Measurements from ENCODE around the gene TRAK1. TPM values are rescaled to one million over a fixed set of nuclear protein-coding genes. Genes with fewer than 3 reads are reported as not detected.

Gene TRAK1
- total and polyA plus RNA-seq, 2 of the 4 experiments (the other 2 are of a cell fraction) = 25.6 to 28.1 TPM

DNA sequence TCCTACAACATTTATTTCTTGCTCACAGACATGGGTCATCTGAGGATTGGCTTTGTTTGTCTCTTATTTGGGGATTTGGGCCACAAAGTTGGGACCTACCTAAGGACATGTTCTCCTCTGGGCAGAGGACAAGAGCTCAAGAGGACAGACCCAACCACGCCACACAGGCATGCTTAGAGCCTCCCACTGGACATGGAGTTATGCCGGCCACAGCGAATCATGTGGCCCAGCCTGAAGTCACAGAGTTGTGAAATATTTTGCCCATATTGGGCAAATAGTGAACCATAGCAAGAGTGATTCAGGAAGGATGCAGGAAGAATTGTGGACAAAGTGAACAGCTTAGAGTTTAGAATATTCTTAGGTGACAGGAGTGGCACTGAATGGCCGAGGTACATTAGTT, 9.9 kb downstream of the TRAK1 start (continued):
- TF ChIP-seq FOS (IDR thresholded peaks at IDR 0.05; ENCODE audit: low read depth, low read length) (no peak; the same call in 1 of the 2 replicates), CEBPB (IDR thresholded peaks at IDR 0.05; ENCODE audit: low read depth, low read length) (peak; percentile 100), POLR2A (IDR thresholded peaks at IDR 0.05; ENCODE audit: low read depth, low read length) (no peak), CHD1 (IDR thresholded peaks at IDR 0.05; ENCODE audit: low read depth, low read length) (no peak), BHLHE40 (IDR thresholded peaks at IDR 0.05; ENCODE audit: low read depth, low read length) (no peak), RFX5 (IDR thresholded peaks at IDR 0.05; ENCODE audit: low read depth, low read length) (no peak)

DNA sequence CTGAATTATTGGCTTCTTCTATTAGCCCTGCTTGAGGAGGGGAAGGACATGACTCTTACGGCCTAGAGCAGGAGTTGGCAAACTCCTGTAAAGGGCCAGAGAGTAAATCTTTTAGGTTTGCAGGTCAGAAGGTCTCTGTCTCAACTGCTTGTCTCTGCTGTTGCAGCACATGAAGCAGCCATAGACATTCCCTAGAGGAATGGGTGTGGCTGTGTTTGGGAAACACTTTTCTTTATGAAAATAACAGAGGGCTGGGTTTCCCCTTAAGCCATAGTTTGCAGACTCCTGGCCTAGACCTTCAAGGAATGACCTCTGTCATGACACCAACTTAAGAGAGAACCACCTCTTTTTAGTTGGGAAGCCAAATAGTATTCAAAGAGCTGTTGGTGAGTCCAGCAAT, 10.3 kb downstream of the TRAK1 start:
- dilution Hi-C loops (cut with HindIII; ENCODE audit: low sequenced_read_pairs, unreplicated experiment) (no loop called here), intact Hi-C loops (cut with micrococcal nuclease) (loop anchor here (2.0 to 5.0 kb wide), 2 partner anchors 91 to 1521 kb away; no protein-coding TSS in a partner anchor), in situ Hi-C loops (cut with MboI; ENCODE audit: low sequenced_read_pairs) (loop anchor here (5.0 to 25.0 kb wide), 2 partner anchors 209 to 336 kb away; no protein-coding TSS in a partner anchor)
- Histone ChIP-seq H3K4me2 (ENCODE audit: low read depth, low read length) (no peak overlapping the region), H3K27ac (ENCODE audit: insufficient read depth, low read length) (peak overlapping the region; percentile 55; the same call in 1 of the 2 replicates), H3K23ac (ENCODE audit: low read depth, low read length) (0 out of 2 replicates have a peak overlapping the region, but pooled peaks have one; percentile 62), H3K18ac (ENCODE audit: low read depth, low read length) (peak overlapping the region; percentile 53), H2AFZ (replicated peaks; ENCODE audit: low read length, poor library complexity) (no peak overlapping the region), H2AK9ac (replicated peaks; ENCODE audit: low read depth, low read length, poor library complexity) (peak overlapping the region; percentile 34), H3K4me1 (ENCODE audit: control insufficient read depth, insufficient read depth, low read length) (peaks cover 20% of the 10 kb centered on the region), H3K9me3 (ENCODE audit: control insufficient read depth, insufficient read depth, low read length) (no peaks in the 10 kb centered on the region), H3K4me3 (ENCODE audit: insufficient read depth, low read depth, low read length) (no peak overlapping the region), H4K20me1 (ENCODE audit: insufficient read depth, low read length) (no peaks in the 10 kb centered on the region), H4K5ac (ENCODE audit: low read depth, low read length) (peak overlapping the region; percentile 73), H4K91ac (ENCODE audit: insufficient read depth, low read depth, low read length) (peak overlapping the region; percentile 62; the same call in 1 of the 2 replicates), H3K27me3 (ENCODE audit: control insufficient read depth, insufficient read depth, low read length) (no peaks in the 10 kb centered on the region), H2AK5ac (ENCODE audit: low read depth, low read length) (peak overlapping the region; percentile 56), H2BK15ac (ENCODE audit: low read depth, low read length) (peak overlapping the region; percentile 33; the same call in 1 of the 3 replicates), H3K9ac (ENCODE audit: low read depth, low read length) (no peak overlapping the region), H3K56ac (ENCODE audit: extremely low read depth, insufficient read depth, low read length) (no peak overlapping the region), H2BK5ac (ENCODE audit: low read depth, low read length, poor library complexity, severe bottlenecking) (peak overlapping the region; percentile 29), H2BK20ac (ENCODE audit: low read depth, low read length) (peak overlapping the region; percentile 63), H4K8ac (ENCODE audit: low read depth in 2 of 2, low read length in 2 of 2) (peak overlapping the region; percentile 37 to 82; a peak in 3 of 4 replicates), H3K79me1 (ENCODE audit: low read depth in 1 of 2, low read length in 2 of 2) (peaks cover 8 to 40% of the 10 kb centered on the region in 2 experiments; a peak in 3 of 4 replicates), H3K4ac (ENCODE audit: low read depth, low read length) (peak overlapping the region; percentile 78), H3K14ac (replicated peaks; ENCODE audit: low read depth, low read length) (peak overlapping the region; percentile 59), H3K9me1 (ENCODE audit: insufficient read depth, low read length) (peaks cover 8% of the 10 kb centered on the region; the same call in 1 of the 2 replicates), H2BK120ac (ENCODE audit: low read depth, low read length) (peak overlapping the region; percentile 63), H3K36me3 (ENCODE audit: control insufficient read depth, insufficient read depth, low read length) (no peaks in the 10 kb centered on the region)
- POLR2A ChIA-PET (ENCODE audit: unreplicated experiment) = no interaction called here
- CTCF ChIA-PET = interaction anchor here (0.9 to 2.6 kb wide), 2 partner anchors 29 to 90 kb away, joined by 3 to 7 read pairs; no protein-coding TSS in a partner anchor
- no TSS peak for BruUV-seq (replicated peaks)
- DNase-seq (no peak), ATAC-seq (ENCODE audit: low read depth) (no peak)
- WGBS, 2 experiments (ENCODE audit: extremely low coverage in 2 of 2, insufficient read length in 1 of 2) = no CpG with 5 or more reads among the region's 1 CpG
- TF ChIP-seq SMC3 (IDR thresholded peaks at IDR 0.05; ENCODE audit: low read depth, low read length) (no peak), MAZ (IDR thresholded peaks at IDR 0.05; ENCODE audit: borderline replicate concordance, low read depth, low read length) (no peak), CEBPB (IDR thresholded peaks at IDR 0.05; ENCODE audit: low read depth, low read length) (no peak), POLR2A (IDR thresholded peaks at IDR 0.05; ENCODE audit: low read depth, low read length) (no peak), NFE2L2 (IDR thresholded peaks at IDR 0.05; ENCODE audit: low read depth, low read length) (no peak), RAD21 (IDR thresholded peaks at IDR 0.05; ENCODE audit: low read length) (no peak), MAFK (IDR thresholded peaks at IDR 0.05; ENCODE audit: low read depth, low read length) (no peak), CHD1 (IDR thresholded peaks at IDR 0.05; ENCODE audit: low read depth, low read length) (no peak), RFX5 (IDR thresholded peaks at IDR 0.05; ENCODE audit: low read depth, low read length) (no peak), MXI1 (IDR thresholded peaks at IDR 0.05; ENCODE audit: borderline replicate concordance, low read depth, low read length) (no peak), FOS (IDR thresholded peaks at IDR 0.05; ENCODE audit: low read depth, low read length) (no peak), BHLHE40 (IDR thresholded peaks at IDR 0.05; ENCODE audit: low read depth, low read length) (no peak), RCOR1 (IDR thresholded peaks at IDR 0.05; ENCODE audit: insufficient replicate concordance, low read length) (no peak)
- TF ChIP-seq, protein P1, sequence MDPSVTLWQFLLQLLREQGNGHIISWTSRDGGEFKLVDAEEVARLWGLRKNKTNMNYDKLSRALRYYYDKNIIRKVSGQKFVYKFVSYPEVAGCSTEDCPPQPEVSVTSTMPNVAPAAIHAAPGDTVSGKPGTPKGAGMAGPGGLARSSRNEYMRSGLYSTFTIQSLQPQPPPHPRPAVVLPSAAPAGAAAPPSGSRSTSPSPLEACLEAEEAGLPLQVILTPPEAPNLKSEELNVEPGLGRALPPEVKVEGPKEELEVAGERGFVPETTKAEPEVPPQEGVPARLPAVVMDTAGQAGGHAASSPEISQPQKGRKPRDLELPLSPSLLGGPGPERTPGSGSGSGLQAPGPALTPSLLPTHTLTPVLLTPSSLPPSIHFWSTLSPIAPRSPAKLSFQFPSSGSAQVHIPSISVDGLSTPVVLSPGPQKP (IDR thresholded peaks at IDR 0.05; ENCODE audit: borderline replicate concordance, low read depth, low read length) = no peak
- TF ChIP-seq, protein P2, sequence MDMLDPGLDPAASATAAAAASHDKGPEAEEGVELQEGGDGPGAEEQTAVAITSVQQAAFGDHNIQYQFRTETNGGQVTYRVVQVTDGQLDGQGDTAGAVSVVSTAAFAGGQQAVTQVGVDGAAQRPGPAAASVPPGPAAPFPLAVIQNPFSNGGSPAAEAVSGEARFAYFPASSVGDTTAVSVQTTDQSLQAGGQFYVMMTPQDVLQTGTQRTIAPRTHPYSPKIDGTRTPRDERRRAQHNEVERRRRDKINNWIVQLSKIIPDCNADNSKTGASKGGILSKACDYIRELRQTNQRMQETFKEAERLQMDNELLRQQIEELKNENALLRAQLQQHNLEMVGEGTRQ (IDR thresholded peaks at IDR 0.05; ENCODE audit: low read depth, low read length) = no peak
